SU-DHL-6 (cell line): ENCODE results near the gene MACIR.
A peak's percentile ranks its signal among the peaks of the same experiment; 100 is the strongest.

Experiments
- H2AFZ ChIP-seq: fragments of 200-600 bp; sonication (generic); 2 replicates; pipeline ENCODE4 v1.6.1; 2014; ENCODE audit warnings: low read depth, mild to moderate bottlenecking, moderate library complexity, mixed read lengths, antibody characterized with exemption, low read length; ENCODE audit not compliant: severe bottlenecking
- H3F3A ChIP-seq: fragments of 200-600 bp; shearing (Covaris generic); 2 replicates; pipeline ENCODE4 v1.6.0; 2016; ENCODE audit warnings: antibody characterized with exemption, mild to moderate bottlenecking; ENCODE audit not compliant: insufficient read depth
- H3K27ac ChIP-seq: fragments of 200-600 bp; sonication (generic); 2 replicates; pipeline ENCODE4 v1.5.1; 2016; ENCODE audit warnings: low read depth, mild to moderate bottlenecking, low read length, moderate library complexity, mixed read lengths
- H3K27me3 ChIP-seq: fragments of 200-600 bp; sonication (generic), shearing (Covaris generic); 2 replicates; pipeline ENCODE4 v1.6.0; 2014; ENCODE audit warnings: mild to moderate bottlenecking, low read length
- H3K36me3 ChIP-seq: fragments of 200-600 bp; sonication (generic); 2 replicates; pipeline ENCODE4 v1.6.1; 2014; ENCODE audit warnings: mild to moderate bottlenecking, low read length, mixed read lengths
- H3K4me2 ChIP-seq: fragments of 300-600, 200-600 bp; shearing (Covaris generic), sonication (generic); 2 replicates; pipeline ENCODE4 v1.6.0; 2014; ENCODE audit warnings: low read length, low read depth, mild to moderate bottlenecking; ENCODE audit not compliant: poor library complexity, severe bottlenecking
- H3K4me3 ChIP-seq: fragments of 200-600 bp; sonication (generic); 2 replicates; pipeline ENCODE4 v1.5.1; 2014; ENCODE audit warnings: antibody characterized with exemption, low read length, mild to moderate bottlenecking, mixed read lengths; ENCODE audit not compliant: insufficient read depth, poor library complexity, severe bottlenecking
- H3K79me2 ChIP-seq: fragments of 200-600 bp; sonication (generic); 2 replicates; pipeline ENCODE4 v1.6.1; 2014; ENCODE audit warnings: mild to moderate bottlenecking, low read length, moderate library complexity; ENCODE audit not compliant: insufficient read depth
- H3K9ac ChIP-seq: fragments of 200-600 bp; sonication (generic); 2 replicates; pipeline ENCODE4 v1.7.0; 2014; ENCODE audit warnings: mild to moderate bottlenecking, low read length
- H3K9me2 ChIP-seq: fragments of 200-600 bp; sonication (generic); replicated peaks from 2 replicates; pipeline ENCODE4 v1.6.1; 2014; ENCODE audit warnings: low read length; ENCODE audit not compliant: insufficient read depth
- H3K9me3 ChIP-seq: fragments of 200-600 bp; sonication (generic); 2 replicates; pipeline ENCODE4 v1.6.1; 2014; ENCODE audit warnings: low read length, mixed read lengths; ENCODE audit not compliant: insufficient read depth
- H4K20me1 ChIP-seq: fragments of 200-600 bp; sonication (generic); 2 replicates; pipeline ENCODE4 v1.6.1; 2014; ENCODE audit warnings: low read depth, mild to moderate bottlenecking, antibody characterized with exemption, low read length, moderate library complexity, mixed read lengths
- CTCF ChIP-seq: fragments of 200-600 bp; sonication (generic); IDR thresholded peaks from one replicate; pipeline ENCODE4 v1.5.1; 2017; ENCODE audit warnings: antibody characterized with exemption, mild to moderate bottlenecking, low read length, moderate library complexity; ENCODE audit not compliant: insufficient read depth, poor library complexity, severe bottlenecking
- EZH2phosphoT487 ChIP-seq: fragments of 200-600 bp; sonication (generic), shearing (Covaris generic); conservative IDR thresholded peaks from 2 replicates; pipeline ENCODE4 v1.6.1; 2018; ENCODE audit warnings: mild to moderate bottlenecking, antibody characterized with exemption, low read length, moderate library complexity, mixed read lengths

Gene MACIR

GRCh38 chr5:103228588-103228987, 30.0 kb upstream of the MACIR start:
- no peaks in the 10 kb centered on the region for H3K9me2 ChIP-seq

GRCh38 chr5:103232393-103232999, 26.1 kb upstream of the MACIR start:
- Histone ChIP-seq H3K36me3 (no peaks in the 10 kb centered on the region), H3F3A (no peaks in the 10 kb centered on the region), H3K9ac (no peak overlapping the region), H3K9me2 (no peaks in the 10 kb centered on the region), H4K20me1 (no peaks in the 10 kb centered on the region), H3K27me3 (no peaks in the 10 kb centered on the region), H3K4me2 (no peak overlapping the region), H3K79me2 (no peaks in the 10 kb centered on the region), H3K9me3 (no peaks in the 10 kb centered on the region), H2AFZ (no peak overlapping the region), H3K27ac (no peak overlapping the region), H3K4me3 (no peak overlapping the region)
- no peak for TF ChIP-seq EZH2phosphoT487
- TF ChIP-seq CTCF: peak; percentile 45

More at GRCh38 chr5:103228588-103228987, 30.0 kb upstream of the MACIR start:
- H3K27me3 ChIP-seq: no peaks in the 10 kb centered on the region
- no peaks in the 10 kb centered on the region for H3F3A ChIP-seq
- H2AFZ ChIP-seq: no peak overlapping the region
- TF ChIP-seq EZH2phosphoT487 (no peak), CTCF (no peak)
- H3K9me3 ChIP-seq: no peaks in the 10 kb centered on the region
- no peaks in the 10 kb centered on the region for H3K79me2 ChIP-seq
- H3K9ac ChIP-seq: no peak overlapping the region
- no peak overlapping the region for H3K4me2 ChIP-seq
- H4K20me1 ChIP-seq: no peaks in the 10 kb centered on the region
- H3K36me3 ChIP-seq: no peaks in the 10 kb centered on the region
- H3K27ac ChIP-seq: no peak overlapping the region
- H3K4me3 ChIP-seq: no peak overlapping the region

- Histone ChIP-seq H4K20me1 (no peaks in the 10 kb centered on the region), H3K9me3 (peaks cover 3% of the 10 kb centered on the region; the same call in 1 of the 2 replicates), H3K27ac (no peak overlapping the region), H3K27me3 (no peaks in the 10 kb centered on the region), H3K4me2 (no peak overlapping the region), H2AFZ (no peak overlapping the region), H3K79me2 (no peaks in the 10 kb centered on the region), H3K9ac (no peak overlapping the region), H3F3A (no peaks in the 10 kb centered on the region), H3K9me2 (no peaks in the 10 kb centered on the region), H3K4me3 (no peak overlapping the region), H3K36me3 (no peaks in the 10 kb centered on the region)
- TF ChIP-seq EZH2phosphoT487 (no peak), CTCF (no peak)
Observed at GRCh38 chr5:103234239-103234975, 24.2 kb upstream of the MACIR start.
